Smooth muscle cell (in vitro differentiated cells): ENCODE data around the gene AGBL4. TPM values are rescaled to one million over a fixed set of nuclear protein-coding genes. Genes with fewer than 3 reads are reported as not detected.

Experiments used
- DNase-seq: peaks from one replicate; lab custom pipeline; 2025; ENCODE audit not compliant: unreplicated experiment; lab: John Stamatoyannopoulos, UW
- H2AFZ ChIP-seq: fragments of 200-600 bp; sonication (generic); 2 replicates; pipeline ENCODE4 v1.6.0; 2016; ENCODE audit warnings: antibody characterized with exemption, low read depth, mild to moderate bottlenecking
- H3F3A ChIP-seq: fragments of 200-600 bp; sonication (generic); 2 replicates; pipeline ENCODE4 v1.6.0; 2017; ENCODE audit warnings: antibody characterized with exemption, low read depth
- H3K27ac ChIP-seq: fragments of 200-600 bp; sonication (generic); 2 replicates; pipeline ENCODE4 v1.5.1; 2016; ENCODE audit warnings: low read depth, mild to moderate bottlenecking
- H3K27me3 ChIP-seq: fragments of 200-600 bp; sonication (generic); 2 replicates; pipeline ENCODE4 v1.6.1; 2016; ENCODE audit warnings: low read depth, mild to moderate bottlenecking
- H3K36me3 ChIP-seq: fragments of 200-600 bp; sonication (generic); 2 replicates; pipeline ENCODE4 v1.5.1; 2016; ENCODE audit warnings: low read depth
- H3K4me1 ChIP-seq: fragments of 200-600 bp; sonication (generic); 2 replicates; pipeline ENCODE4 v1.5.1; 2016; ENCODE audit warnings: low read depth
- H3K4me2 ChIP-seq: fragments of 200-600 bp; sonication (generic); 2 replicates; pipeline ENCODE4 v1.6.0; 2016; ENCODE audit warnings: mild to moderate bottlenecking
- H3K4me3 ChIP-seq: fragments of 200-600 bp; sonication (generic); 2 replicates; pipeline ENCODE4 v1.5.1; 2016; ENCODE audit warnings: mild to moderate bottlenecking
- H3K79me2 ChIP-seq: fragments of 200-600 bp; sonication (generic); 2 replicates; pipeline ENCODE4 v1.6.0; 2016; ENCODE audit warnings: low read depth, mild to moderate bottlenecking
- H3K9ac ChIP-seq: fragments of 200-600 bp; sonication (generic); 2 replicates; pipeline ENCODE4 v1.6.0; 2016; ENCODE audit warnings: low read depth
- H3K9me3 ChIP-seq: fragments of 200-600 bp; sonication (generic); replicated peaks from 2 replicates; pipeline ENCODE4 v1.5.1; 2016; ENCODE audit warnings: low read depth
- H4K20me1 ChIP-seq: fragments of 200-600 bp; sonication (generic); 2 replicates; pipeline ENCODE4 v1.6.0; 2016; ENCODE audit warnings: low read depth
- CTCF ChIP-seq: fragments of 200-600 bp; sonication (generic); IDR thresholded peaks from 2 replicates; pipeline ENCODE4 v1.5.1; 2017; ENCODE audit warnings: borderline replicate concordance, mild to moderate bottlenecking, antibody characterized with exemption; ENCODE audit not compliant: insufficient read depth, poor library complexity, severe bottlenecking
- WGBS: methylation state at CpG from one replicate; pipeline ENCODE4 v1.1.7; 2016; ENCODE audit warnings: low lambda C conversion rate; 5-methylcytosine and 5-hydroxymethylcytosine counted together
- polyA plus RNA-seq: library from polyadenylated mRNA; unstranded; fragments of >200 nt; fragmentation: Nextera tagmentation; extraction: Ambion mirVana; gene quantifications from 2 replicates; pipeline ENCODE4 v1.2.1, GENCODE V29; 2016
- total RNA-seq: library from RNA; depleted of rRNA; stranded (reverse); fragments of >200 nt; gene quantifications from 2 replicates; pipeline ENCODE4 v1.2.3, GENCODE V29; 2014

AGBL4 gene
- total and polyA plus RNA-seq, 2 experiments from 2014 or later, result 0.29 TPM; not detected in 1

GRCh38 chr1:49208712-49209111 lies 815.0 kb downstream of the AGBL4 start:
- Histone ChIP-seq H2AFZ (no peak overlapping the region), H3K4me1 (no peaks in the 10 kb centered on the region), H3K27ac (no peak overlapping the region), H3K27me3 (no peaks in the 10 kb centered on the region), H3K36me3 (no peaks in the 10 kb centered on the region), H3K4me3 (no peak overlapping the region), H3F3A (no peaks in the 10 kb centered on the region), H3K9ac (no peak overlapping the region), H3K79me2 (no peaks in the 10 kb centered on the region), H4K20me1 (no peaks in the 10 kb centered on the region), H3K4me2 (no peak overlapping the region), H3K9me3 (no peaks in the 10 kb centered on the region)
- no peak for DNase-seq
- no peak for TF ChIP-seq CTCF
- 69% methylated on average over 4 of the region's 4 CpGs for WGBS

- H3K27ac ChIP-seq, result no peak overlapping the region
- H4K20me1 ChIP-seq, result no peaks in the 10 kb centered on the region
- H3K9me3 ChIP-seq, result peaks cover 5% of the 10 kb centered on the region
- DNase-seq, result no peak
- no peak for TF ChIP-seq CTCF
- H3K36me3 ChIP-seq, result no peaks in the 10 kb centered on the region
- WGBS, result 34% methylated on average over 1 of the region's 1 CpG
- no peaks in the 10 kb centered on the region for H3F3A ChIP-seq
- H2AFZ ChIP-seq, result no peak overlapping the region
- no peak overlapping the region for H3K9ac ChIP-seq
- no peaks in the 10 kb centered on the region for H3K4me1 ChIP-seq
- no peaks in the 10 kb centered on the region for H3K79me2 ChIP-seq
- no peaks in the 10 kb centered on the region for H3K27me3 ChIP-seq
- no peak overlapping the region for H3K4me2 ChIP-seq
- no peak overlapping the region for H3K4me3 ChIP-seq
These were observed 819.0 kb downstream of the AGBL4 start for GRCh38 chr1:49204720-49205119.

DNA sequence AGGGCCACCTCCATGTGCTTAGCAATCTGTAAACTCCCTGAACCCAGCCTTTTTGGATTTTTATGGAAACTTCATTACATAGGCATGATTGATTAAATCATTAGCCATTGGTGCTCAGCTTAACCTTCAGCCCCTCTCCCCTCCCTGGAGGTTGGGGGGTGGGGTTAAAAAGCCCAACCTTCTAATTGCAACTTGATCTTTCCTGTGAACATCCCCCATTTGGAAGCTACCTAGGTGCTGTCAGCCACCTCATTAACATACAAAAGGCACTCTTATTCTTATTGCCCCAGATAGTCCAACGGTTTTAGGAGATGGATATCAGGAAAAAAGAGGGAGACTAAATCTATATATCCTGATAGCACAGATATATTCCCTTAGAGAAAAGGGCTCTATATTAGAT lies 823.0 kb downstream of the AGBL4 start:
- WGBS, result 70% methylated on average over 1 of the region's 1 CpG
- H4K20me1 ChIP-seq, result no peaks in the 10 kb centered on the region
- H2AFZ ChIP-seq, result no peak overlapping the region
- DNase-seq, result no peak
- H3K9me3 ChIP-seq, result peaks cover 11% of the 10 kb centered on the region
- H3K9ac ChIP-seq, result no peak overlapping the region
- no peak overlapping the region for H3K4me3 ChIP-seq
- H3K4me2 ChIP-seq, result no peak overlapping the region
- H3K79me2 ChIP-seq, result no peaks in the 10 kb centered on the region
- H3K36me3 ChIP-seq, result no peaks in the 10 kb centered on the region
- H3K27me3 ChIP-seq, result no peaks in the 10 kb centered on the region
- no peaks in the 10 kb centered on the region for H3K4me1 ChIP-seq
- no peak for TF ChIP-seq CTCF
- H3K27ac ChIP-seq, result no peak overlapping the region
- no peaks in the 10 kb centered on the region for H3F3A ChIP-seq

DNA sequence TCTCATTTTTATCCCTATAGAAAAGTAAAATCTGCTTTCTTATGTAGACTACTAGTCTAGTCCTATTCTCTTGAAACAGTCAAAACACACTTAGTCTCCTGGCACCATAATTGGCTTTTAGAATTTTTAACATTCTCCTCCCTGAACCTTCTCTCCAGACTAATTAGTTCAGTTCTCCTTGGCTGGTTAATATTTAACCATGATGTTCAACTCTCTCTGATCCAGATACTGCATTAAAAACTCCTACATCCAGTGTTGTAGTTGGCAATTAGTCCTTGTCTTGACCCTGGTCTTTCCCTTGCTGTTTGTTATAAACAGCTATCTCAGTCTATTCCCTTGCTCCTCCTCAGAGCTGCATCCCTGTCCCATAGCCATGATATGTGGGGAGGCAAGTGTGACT lies 824.2 kb downstream of the AGBL4 start:
- Histone ChIP-seq H3K4me1 (no peaks in the 10 kb centered on the region), H3K27ac (no peak overlapping the region), H3K4me2 (no peak overlapping the region), H3K36me3 (no peaks in the 10 kb centered on the region), H3K9ac (no peak overlapping the region), H3K27me3 (no peaks in the 10 kb centered on the region), H3K4me3 (no peak overlapping the region), H3K9me3 (peaks cover 11% of the 10 kb centered on the region), H3F3A (no peaks in the 10 kb centered on the region), H4K20me1 (no peaks in the 10 kb centered on the region), H3K79me2 (no peaks in the 10 kb centered on the region), H2AFZ (no peak overlapping the region)
- TF ChIP-seq CTCF, result no peak
- DNase-seq, result no peak
